Mesothelial cell of epicardium (in vitro differentiated cells): ENCODE data around the gene LHX4. TPM values are rescaled to one million over a fixed set of nuclear protein-coding genes. Genes with fewer than 3 reads are reported as not detected.

Source experiments
- DNase-seq, 2 experiments: peaks; one replicate each; pipeline ENCODE4 v3.0.0; 2021; ENCODE audit warnings: low spot score in 2 of 2; ENCODE audit not compliant: unreplicated experiment in 2 of 2
- H3K27ac Mint-ChIP-seq: 2 replicates; pipeline ENCODE4 v1.8.0; 2021; ENCODE audit warnings: mixed read lengths
- H3K27me3 Mint-ChIP-seq: 2 replicates; pipeline ENCODE4 v1.8.0; 2021; ENCODE audit warnings: low read depth, mixed read lengths
- H3K36me3 Mint-ChIP-seq: 2 replicates; pipeline ENCODE4 v1.8.0; 2021; ENCODE audit warnings: mixed read lengths
- H3K4me1 Mint-ChIP-seq: 2 replicates; pipeline ENCODE4 v1.8.0; 2021; ENCODE audit warnings: mixed read lengths
- H3K4me3 Mint-ChIP-seq: 2 replicates; pipeline ENCODE4 v1.8.0; 2021; ENCODE audit warnings: mild to moderate bottlenecking, moderate library complexity, mixed read lengths
- H3K9me3 Mint-ChIP-seq: 2 replicates; pipeline ENCODE4 v1.8.0; 2021; ENCODE audit warnings: mixed read lengths
- CTCF ChIP-seq: fragments of 200-600 bp; sonication (generic); IDR thresholded peaks from one replicate; pipeline ENCODE4 v1.5.0; 2021; ENCODE audit warnings: antibody characterized with exemption; ENCODE audit not compliant: unreplicated experiment
- total RNA-seq: library from RNA; stranded (reverse); gene quantifications from 3 replicates; pipeline ENCODE4 v1.2.1, GENCODE V29; 2021

The LHX4 gene
- total RNA-seq, 1 donor from 2014 or later = 0.54 TPM

- TF ChIP-seq CTCF = no peak
- no peak for DNase-seq
- peaks cover 20% of the 10 kb centered on the region for H3K4me1 Mint-ChIP-seq
- H3K9me3 Mint-ChIP-seq = peaks cover 13% of the 10 kb centered on the region
- peaks cover 18% of the 10 kb centered on the region for H3K36me3 Mint-ChIP-seq
- peak overlapping the region; percentile 80 for H3K27ac Mint-ChIP-seq
- H3K27me3 Mint-ChIP-seq = no peaks in the 10 kb centered on the region
- no peak overlapping the region for H3K4me3 Mint-ChIP-seq
These were observed 58.9 kb downstream of the LHX4 start for GRCh38 chr1:180288940-180289339.

- H3K4me3 Mint-ChIP-seq = no peak overlapping the region
- H3K27ac Mint-ChIP-seq = no peak overlapping the region
These were observed 60.4 kb downstream of the LHX4 start for GRCh38 chr1:180290265-180291001.

GRCh38 chr1:180291004-180291403 lies 60.9 kb downstream of the LHX4 start:
- DNase-seq = no peak
- H3K27ac Mint-ChIP-seq = no peak overlapping the region
- TF ChIP-seq CTCF = no peak
- peaks cover 17% of the 10 kb centered on the region for H3K36me3 Mint-ChIP-seq
- H3K27me3 Mint-ChIP-seq = no peaks in the 10 kb centered on the region
- H3K9me3 Mint-ChIP-seq = peaks cover 13% of the 10 kb centered on the region
- H3K4me1 Mint-ChIP-seq = peaks cover 20% of the 10 kb centered on the region
- H3K4me3 Mint-ChIP-seq = no peak overlapping the region

More at GRCh38 chr1:180290265-180291001, 60.4 kb downstream of the LHX4 start:
- no peak for DNase-seq
- TF ChIP-seq CTCF = no peak
- peaks cover 20% of the 10 kb centered on the region for H3K4me1 Mint-ChIP-seq
- no peaks in the 10 kb centered on the region for H3K27me3 Mint-ChIP-seq
- peaks cover 13% of the 10 kb centered on the region for H3K9me3 Mint-ChIP-seq
- H3K36me3 Mint-ChIP-seq = peaks cover 17% of the 10 kb centered on the region

GRCh38 chr1:180294711-180295110 lies 64.6 kb downstream of the LHX4 start:
- Mint-ChIP-seq H3K4me1 (peaks cover 5% of the 10 kb centered on the region), H3K9me3 (peaks cover 13% of the 10 kb centered on the region), H3K36me3 (peaks cover 21% of the 10 kb centered on the region), H3K27ac (no peak overlapping the region), H3K4me3 (no peak overlapping the region), H3K27me3 (no peaks in the 10 kb centered on the region)
- DNase-seq = no peak
- no peak for TF ChIP-seq CTCF

GRCh38 chr1:180295999-180296398 lies 65.9 kb downstream of the LHX4 start:
- DNase-seq = no peak
- Mint-ChIP-seq H3K27me3 (no peaks in the 10 kb centered on the region), H3K36me3 (peaks cover 21% of the 10 kb centered on the region), H3K4me3 (no peak overlapping the region), H3K9me3 (peaks cover 13% of the 10 kb centered on the region), H3K4me1 (peaks cover 5% of the 10 kb centered on the region), H3K27ac (no peak overlapping the region)
- no peak for TF ChIP-seq CTCF
